ENCODE measurements around the gene ULK4.
"Not testable (repeated sequence)": the region's sequence is repeated elsewhere in the genome, so short reads cannot be mapped to it uniquely, and the experiment has no call there.

Gene ULK4

GRCh38 chr3:41565948-41566514 lies 395.9 kb downstream of the ULK4 start:
- FAIRE-seq = no peak

- FAIRE-seq = no peak
Measured at GRCh38 chr3:41565003-41565402, 396.9 kb downstream of the ULK4 start.

GRCh38 chr3:41556245-41556644 lies 405.7 kb downstream of the ULK4 start:
- FAIRE-seq = not testable (repeated sequence)

GRCh38 chr3:41532976-41533375 lies 428.9 kb downstream of the ULK4 start:
- FAIRE-seq = no peak

- FAIRE-seq = no peak
Measured at GRCh38 chr3:41526995-41527573, 434.8 kb downstream of the ULK4 start.

GRCh38 chr3:41525303-41526064 lies 436.4 kb downstream of the ULK4 start:
- FAIRE-seq = no peak

GRCh38 chr3:41523897-41524296 lies 438.0 kb downstream of the ULK4 start:
- no peak for FAIRE-seq

- FAIRE-seq = no peak
Measured at GRCh38 chr3:41522612-41523011, 439.3 kb downstream of the ULK4 start.

GRCh38 chr3:41521010-41521655 lies 440.8 kb downstream of the ULK4 start:
- FAIRE-seq = no peak

- FAIRE-seq = no peak
Measured at GRCh38 chr3:41519746-41520145, 442.2 kb downstream of the ULK4 start.

- FAIRE-seq = no peak
Measured at GRCh38 chr3:41518626-41519025, 443.3 kb downstream of the ULK4 start.

GRCh38 chr3:41508063-41508696 lies 453.7 kb downstream of the ULK4 start:
- FAIRE-seq = no peak

GRCh38 chr3:41507336-41508062 lies 454.4 kb downstream of the ULK4 start:
- no peak for FAIRE-seq

GRCh38 chr3:41503998-41504623 lies 457.8 kb downstream of the ULK4 start:
- FAIRE-seq = no peak

- no peak for FAIRE-seq
Measured at GRCh38 chr3:41502481-41502880, 459.4 kb downstream of the ULK4 start.

- FAIRE-seq = no peak
Measured at GRCh38 chr3:41502023-41502422, 459.9 kb downstream of the ULK4 start.

GRCh38 chr3:41498847-41499246 lies 463.1 kb downstream of the ULK4 start:
- no peak for FAIRE-seq

GRCh38 chr3:41490360-41490759 lies 471.5 kb downstream of the ULK4 start:
- no peak for FAIRE-seq

- FAIRE-seq = no peak
Measured at GRCh38 chr3:41489231-41489630, 472.7 kb downstream of the ULK4 start.

- FAIRE-seq = no peak
Measured at GRCh38 chr3:41488501-41488900, 473.4 kb downstream of the ULK4 start.

GRCh38 chr3:41485484-41485883 lies 476.4 kb downstream of the ULK4 start:
- FAIRE-seq = no peak

- no peak for FAIRE-seq
Measured at GRCh38 chr3:41482134-41482533, 479.8 kb downstream of the ULK4 start.

Data from A204.1 (cell line).